Cerebellar cortex (tissue), 1 donor: ENCODE measurements around the gene PMFBP1.
A peak's percentile ranks its signal among the peaks of the same experiment; 100 is the strongest.
"Not testable (repeated sequence)": the region's sequence is repeated elsewhere in the genome, so short reads cannot be mapped to it uniquely, and the experiment has no call there.

Experiments
- DNase-seq: peaks from one replicate; pipeline ENCODE4 v3.0.0-alpha.2; 2015; ENCODE audit warnings: low spot score

The PMFBP1 gene

DNA sequence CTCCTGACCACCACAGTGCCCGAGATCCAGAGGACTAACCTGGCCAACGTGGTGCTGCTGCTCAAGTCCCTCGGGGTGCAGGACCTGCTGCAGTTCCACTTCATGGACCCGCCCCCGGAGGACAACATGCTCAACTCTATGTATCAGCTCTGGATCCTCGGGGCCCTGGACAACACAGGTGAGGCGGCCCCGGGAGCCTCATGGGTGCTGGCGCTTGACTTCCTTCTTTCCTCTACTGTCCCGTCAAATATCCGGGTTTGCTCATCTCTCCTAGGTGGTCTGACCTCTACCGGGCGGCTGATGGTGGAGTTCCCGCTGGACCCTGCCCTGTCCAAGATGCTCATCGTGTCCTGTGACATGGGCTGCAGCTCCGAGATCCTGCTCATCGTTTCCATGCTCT is 64.6 kb downstream of the PMFBP1 start:
- DNase-seq, result no peak

DNA sequence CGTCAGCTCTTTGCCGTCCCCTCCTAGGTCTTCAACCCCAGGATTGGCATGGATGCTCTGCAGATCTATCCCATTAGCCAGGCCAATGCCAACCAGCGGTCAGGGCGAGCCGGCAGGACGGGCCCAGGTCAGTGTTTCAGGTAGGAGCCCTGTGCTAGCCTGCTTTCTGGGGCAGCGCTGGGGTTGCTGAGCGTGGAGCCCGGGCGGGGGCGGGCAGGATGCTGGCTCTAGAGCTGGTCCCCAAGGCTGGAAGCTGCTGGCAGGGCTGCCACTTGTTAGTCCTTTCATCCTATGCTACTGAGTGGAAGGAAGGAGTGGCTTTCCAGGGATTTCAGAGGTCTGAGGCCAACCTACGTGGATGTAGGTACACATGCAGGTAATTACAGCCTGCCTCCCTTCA is 66.0 kb downstream of the PMFBP1 start:
- DNase-seq, result no peak

DNA sequence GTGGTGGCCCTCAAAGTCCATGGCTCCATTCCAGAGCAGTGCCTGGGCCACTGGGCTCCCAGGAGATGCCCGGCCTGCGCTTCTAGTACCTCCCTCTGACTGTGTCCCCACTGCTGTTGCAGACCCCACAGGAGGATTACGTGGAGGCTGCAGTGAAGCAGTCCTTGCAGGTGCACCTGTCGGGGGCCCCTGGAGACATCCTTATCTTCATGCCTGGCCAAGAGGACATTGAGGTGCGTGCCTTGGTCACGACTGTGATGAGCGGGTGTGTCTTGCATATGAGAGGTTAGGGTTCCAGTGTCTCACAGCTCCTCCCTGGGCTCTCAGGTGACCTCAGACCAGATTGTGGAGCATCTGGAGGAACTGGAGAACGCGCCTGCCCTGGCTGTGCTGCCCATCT is 67.0 kb downstream of the PMFBP1 start:
- no peak for DNase-seq

DNA sequence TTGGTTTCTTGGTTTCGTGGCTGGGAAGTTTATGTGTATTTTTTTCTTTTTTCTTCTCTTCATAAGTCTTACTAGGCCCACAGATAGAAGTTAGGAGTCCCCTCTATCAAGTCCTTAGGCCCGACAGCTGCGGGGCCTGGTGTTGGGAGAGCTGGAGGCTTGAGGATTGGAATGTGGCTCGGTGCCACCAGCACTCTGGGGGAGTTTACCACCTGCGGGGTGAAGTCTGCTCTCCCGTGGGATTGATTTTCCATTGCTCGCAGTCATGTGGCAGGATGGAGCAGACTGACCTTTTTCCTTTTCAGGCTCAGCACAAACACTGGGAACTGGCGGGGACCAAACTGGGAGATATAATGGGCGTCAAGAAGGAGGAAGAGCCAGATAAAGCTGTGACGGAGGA is 70.8 kb downstream of the PMFBP1 start:
- no peak for DNase-seq

DNA sequence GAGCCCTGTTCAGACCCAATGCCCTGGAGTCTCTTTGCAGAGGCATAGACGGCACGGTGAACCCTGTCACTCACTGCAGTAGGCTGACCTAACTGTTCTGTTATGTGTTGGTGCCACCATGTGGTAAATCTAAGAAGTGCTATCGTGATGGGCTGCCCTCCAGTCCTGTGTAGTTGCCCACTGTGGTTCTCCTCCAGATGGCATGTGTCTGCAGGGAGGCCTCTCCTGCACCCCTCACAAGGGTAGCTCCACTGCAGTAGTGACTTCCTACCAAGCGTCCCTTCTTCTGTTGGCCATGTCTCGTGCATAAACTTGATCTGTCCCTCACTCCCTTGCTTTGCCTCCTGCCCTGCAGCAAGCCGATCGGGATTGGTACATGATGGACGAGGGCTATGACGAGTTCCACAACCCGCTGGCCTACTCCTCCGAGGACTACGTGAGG is 72.6 kb downstream of the PMFBP1 start:
- DNase-seq, result peak; percentile 39

DNA sequence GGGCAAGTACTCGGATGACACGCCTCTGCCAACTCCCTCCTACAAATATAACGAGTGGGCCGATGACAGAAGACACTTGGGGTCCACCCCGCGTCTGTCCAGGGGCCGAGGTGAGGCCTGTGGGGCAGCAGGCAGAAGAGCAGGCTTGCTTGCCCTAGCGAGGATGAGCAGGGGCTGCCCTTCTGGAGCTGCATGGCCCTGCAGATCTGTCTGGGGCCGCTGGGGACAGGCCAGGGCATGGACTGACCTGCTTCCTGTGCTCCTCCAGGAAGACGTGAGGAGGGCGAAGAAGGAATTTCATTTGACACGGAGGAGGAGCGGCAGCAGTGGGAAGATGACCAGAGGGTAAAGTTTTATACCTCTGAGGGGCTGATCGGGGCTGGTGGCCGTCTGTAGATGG is 73.0 kb downstream of the PMFBP1 start:
- DNase-seq, result no peak

DNA sequence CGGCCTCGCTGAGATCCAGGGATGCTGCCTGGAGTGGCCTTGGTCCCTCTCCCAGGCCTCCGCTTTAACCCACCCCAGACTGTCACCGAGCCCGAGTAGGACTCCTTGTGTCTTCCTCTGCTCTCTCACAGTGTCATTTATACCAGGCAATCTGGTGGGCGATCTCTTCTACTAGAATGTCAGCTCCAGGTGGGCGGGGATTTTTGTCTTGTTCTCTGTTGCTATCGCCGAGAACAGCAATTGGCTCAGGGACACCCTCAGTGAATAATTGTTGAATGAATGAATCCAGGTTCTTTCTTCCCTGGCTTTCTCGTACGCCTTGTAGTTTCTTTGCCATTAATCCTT is 77.7 kb downstream of the PMFBP1 start:
- DNase-seq, result no peak

DNA sequence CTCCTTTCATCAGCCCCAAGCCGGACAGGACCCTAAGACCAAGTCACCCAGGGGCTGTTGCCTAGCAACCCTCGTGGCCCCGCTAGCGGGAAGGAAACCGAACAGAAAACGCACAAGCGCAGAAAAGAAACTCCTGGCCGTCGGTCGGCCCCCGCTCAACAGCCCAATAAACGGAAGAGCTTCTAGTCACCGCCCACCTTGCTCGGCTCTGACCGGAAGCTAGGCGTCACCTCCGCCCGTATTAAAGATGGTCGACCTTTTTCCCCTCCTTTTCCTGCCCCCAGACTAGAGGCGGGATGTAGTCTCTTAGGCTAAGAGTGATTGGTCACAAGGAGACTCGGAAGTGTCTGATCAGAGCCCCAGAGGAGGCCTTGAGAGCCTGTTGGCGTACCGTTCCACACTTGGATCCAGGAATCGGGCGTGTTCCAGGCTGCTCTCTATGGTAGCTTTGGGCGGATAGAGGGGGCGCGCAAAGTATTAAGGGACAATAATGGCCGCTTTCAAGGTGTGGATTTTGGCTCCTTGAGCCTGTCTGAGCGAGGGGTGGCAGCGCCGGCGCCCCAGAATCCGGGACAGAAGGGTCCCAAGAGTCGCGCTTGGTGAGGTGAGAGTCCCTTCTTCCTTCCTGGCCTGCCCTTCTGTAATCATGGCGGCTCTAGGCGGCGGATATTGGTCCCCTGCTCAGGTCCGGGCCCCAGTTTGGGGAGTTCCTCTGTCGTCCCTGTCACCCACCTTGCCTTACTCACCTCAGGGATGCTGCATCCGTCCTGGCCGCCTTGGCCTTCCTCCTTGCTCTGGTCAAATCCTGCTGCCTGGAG is 78.3 kb downstream of the PMFBP1 start, which contains the start of the genes DHX38 and TXNL4B:
Gene DHX38 (plus strand): TSS at position 400 of the 818 bp plus-strand sequence. CDS start 2,311 bp downstream, outside the sequence.
Gene TXNL4B (minus strand): TSS at position 173 of the 818 bp plus-strand sequence. CDS start 2,871 bp downstream, outside the sequence.
- peak; percentile 100 for DNase-seq

DNA sequence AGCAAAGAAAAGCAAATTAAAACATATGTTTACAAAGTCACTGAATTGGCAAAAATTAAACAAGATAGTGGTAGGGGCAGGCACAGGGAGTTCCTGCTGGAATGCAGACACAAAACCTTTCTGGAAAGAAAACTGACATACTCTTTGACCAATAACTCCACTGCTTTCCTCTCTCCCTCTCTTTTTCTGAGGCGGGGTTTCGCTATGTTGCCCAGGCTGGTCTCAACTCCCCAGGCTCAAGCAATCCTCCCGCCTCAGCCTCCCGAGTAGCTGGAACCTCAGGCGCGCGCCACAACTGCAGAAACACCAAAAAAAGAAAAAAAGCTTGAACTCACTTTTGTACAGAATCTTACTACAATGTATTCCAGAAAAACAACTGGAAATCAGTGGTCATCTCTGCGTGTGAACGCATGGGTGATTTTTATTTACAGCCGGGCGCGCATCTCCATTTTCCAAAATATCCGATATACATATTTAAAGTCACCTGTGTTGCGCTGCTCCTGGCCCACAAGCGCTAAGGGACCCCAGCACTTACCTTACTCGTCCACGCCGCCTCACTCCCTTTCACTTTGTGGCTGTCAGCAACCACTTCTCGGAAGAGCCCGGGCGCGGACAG is 79.0 kb downstream of the PMFBP1 start:
- DNase-seq, result peak; percentile 27

DNA sequence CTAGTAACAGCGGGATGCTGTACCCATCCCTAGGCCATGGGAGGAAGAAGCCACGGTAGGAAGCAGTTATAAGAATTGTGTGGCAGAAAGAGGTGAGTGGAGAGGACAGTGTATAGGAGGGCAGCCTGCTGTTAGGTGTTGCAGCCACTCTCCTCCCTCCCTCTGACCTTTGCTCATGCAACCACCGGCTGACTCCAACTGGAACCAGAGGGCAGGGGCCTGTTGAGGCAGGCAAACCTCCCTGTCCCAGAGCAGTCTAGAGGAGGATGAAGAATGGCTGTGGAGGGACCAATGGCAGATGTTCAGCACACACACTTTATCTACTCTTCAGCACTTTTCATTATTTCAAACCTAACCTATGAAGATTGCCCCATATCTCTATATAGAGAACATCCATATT is 80.7 kb downstream of the PMFBP1 start:
- DNase-seq, result no peak

DNA sequence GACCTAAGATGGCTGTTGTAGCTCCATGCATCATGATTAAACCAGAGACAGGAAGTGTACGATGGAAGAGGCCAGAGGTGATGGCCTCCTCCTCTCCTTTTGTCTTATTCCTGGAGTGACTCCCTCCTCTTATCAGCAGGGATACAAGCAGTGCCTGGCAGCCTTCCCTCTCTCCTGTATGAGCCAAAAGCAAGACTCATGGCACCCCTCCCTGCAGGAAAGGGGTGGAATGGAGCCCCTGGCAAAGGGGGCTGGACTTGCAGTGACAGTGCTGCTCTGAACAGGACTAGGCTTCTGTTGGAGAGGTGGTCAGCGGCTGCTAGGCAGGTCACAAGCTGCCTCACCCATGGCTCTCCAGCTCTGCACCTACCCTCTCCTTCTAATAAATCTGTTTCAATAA is 87.0 kb downstream of the PMFBP1 start:
- no peak for DNase-seq

DNA sequence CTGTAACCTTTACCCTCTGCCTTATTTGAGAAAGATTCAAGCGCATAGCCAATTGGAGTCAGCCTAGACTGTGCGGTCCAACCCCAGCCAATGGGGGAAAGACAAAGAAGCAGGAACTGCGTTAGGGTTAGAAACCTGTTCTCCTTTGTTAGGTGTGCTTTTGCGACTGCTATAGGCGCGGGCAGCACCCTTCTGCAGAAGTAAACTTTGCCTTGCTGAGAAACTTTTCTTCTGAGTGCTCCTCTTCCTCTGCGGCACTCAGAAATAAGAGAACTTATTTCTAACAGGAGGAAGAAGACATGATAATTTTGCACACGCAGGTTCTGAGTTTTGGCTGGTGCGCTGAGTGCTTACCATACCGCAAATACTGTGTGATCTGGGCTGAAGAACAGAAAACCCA is 87.5 kb downstream of the PMFBP1 start:
- DNase-seq, result no peak

DNA sequence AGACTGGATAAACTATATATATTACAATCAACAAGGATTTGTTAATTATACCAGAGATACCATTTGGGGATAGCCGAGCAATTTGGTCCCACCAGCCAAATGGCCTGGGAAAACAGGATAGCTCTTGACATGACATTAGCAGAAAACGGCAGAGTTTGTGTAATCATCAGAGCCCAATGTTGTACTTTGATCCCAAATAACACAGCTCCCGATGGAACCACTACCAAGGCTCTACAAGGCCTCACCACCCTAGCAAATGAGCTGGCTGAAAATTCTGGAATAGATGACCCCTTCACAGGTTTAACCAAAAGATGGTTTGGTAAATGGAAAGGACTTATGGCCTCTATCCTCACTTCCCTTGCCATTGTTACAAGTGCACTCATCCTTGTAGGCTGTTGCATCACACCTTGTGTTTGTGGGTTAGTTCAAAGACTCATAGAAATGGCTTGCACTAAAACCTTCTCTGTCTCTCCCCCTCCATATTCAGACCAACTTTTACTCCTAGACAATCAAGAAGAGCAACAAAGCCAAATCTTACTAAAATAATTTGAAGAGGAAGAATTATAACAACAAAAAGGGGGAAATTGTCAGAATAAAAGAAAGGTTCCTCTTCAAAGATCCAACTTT is 88.1 kb downstream of the PMFBP1 start:
- DNase-seq, result no peak

DNA sequence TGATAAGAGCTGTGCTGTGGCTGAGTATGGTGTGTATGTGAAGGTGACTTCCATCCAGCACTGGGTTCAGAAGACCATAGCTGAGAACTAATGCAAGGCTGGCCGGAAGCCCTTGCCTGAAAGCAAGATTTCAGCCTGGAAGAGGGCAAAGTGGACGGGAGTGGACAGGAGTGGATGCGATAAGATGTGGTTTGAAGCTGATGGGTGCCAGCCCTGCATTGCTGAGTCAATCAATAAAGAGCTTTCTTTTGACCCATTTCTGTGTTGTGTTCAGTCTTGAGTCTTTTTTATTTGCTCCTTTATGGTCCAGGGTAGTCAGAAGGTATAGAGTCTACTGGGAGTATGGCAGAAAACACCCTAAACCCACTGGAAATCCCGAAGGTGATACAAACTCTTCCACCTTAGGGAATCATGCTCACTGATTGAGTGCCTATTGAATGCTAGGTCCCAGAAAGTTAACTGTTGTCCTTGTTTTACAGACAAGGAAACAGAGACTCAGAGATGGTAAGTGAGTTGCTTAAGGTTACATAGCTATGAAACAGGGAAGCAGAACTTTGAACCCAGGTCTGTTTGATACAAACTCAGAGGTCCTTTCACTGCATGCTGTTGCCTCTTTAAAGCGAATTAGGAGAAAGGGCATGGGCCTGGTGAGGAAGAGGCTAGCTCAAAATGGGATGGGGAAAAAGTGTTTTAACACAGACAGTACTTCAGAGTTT is 94.8 kb downstream of the PMFBP1 start:
- not testable (repeated sequence) for DNase-seq

DNA sequence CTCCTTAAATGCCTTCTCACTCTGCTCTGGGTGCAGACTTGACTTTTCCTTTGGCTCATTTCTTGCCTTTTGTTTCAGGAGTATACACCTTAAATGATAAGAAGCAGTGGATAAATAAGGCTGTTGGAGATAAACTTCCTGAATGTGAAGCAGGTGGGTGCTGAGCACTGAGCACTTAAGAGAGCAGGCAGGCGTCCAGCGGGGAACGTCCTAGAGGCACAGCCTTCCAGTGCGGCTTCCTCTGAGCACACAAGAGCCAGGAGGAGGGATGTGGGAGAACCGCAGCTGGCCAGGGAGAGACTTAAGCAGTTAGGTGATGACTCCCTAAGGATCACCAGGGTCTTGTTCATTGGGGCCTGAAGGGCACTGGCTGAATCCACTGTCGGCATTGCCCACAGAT is 96.9 kb downstream of the PMFBP1 start:
- not testable (repeated sequence) for DNase-seq

DNA sequence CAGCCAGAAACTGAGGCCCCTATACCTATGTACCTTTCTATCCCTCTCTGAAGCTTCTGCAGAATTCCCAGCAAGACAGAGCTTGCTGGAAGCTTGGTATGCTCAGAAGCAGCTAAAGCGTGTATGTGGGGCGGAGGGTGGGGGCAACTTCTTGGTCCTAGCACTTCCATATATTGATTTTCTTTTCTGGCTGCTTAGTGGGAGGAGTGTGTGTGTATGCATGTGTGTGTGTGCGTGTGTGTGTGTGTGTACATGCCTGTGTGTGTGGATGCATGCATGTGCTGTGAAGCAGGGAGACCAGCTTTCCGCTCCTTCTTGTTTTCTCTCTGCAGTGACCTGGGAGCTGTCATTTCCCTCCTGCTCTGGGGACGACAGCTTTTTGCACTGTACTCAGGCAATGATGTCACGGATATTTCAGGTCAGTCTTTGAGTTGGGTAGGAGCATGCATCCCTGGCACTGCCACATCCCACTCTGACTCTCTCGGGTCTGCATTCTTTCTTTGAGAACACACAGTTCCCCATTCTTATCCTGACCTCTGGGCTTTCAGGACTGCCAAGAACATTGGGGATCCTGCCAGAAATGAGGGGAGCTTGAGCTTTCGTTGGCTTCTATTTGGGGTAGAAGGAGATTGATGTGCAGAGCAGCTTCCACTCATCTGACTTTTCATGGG is 98.3 kb downstream of the PMFBP1 start:
- peak; percentile 7 for DNase-seq

DNA sequence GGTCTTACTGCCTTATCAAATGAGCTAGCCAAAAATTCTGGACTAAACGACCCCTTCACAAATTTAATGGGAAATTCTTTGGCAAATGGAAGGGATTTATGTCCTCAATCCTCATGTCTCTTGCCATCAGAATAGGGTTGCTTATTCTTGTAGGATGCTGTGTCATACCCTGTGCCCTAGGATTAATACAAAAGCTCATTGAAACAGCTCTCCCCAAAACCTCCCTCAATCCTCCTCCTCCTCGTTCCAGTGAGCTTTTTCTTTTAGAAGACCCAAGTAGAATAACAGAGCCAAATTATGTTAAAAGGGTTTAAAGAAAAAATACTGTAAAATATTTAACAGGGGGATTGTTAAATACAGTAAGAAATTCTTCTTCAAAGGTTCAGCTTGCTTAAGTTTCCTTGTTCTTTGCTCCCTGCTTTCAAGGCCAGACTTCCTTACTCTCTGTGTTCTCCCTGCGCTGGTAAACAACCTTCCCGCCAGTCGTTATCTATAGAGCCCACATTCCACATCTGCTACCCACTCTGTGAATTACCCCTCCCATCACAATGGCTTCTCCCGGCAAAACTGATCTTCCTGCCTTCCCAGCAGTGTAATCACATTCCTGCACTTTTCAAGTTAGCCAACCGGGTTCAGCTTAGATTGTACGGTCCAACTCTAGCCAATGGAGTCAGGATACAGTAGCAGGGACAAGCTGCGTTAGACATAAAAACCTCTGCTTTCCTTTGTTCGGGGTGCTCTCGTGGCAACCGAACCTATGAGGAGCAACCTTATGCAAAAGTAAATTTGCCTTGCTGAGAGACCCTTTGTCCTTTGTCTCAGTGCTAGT is 99.2 kb downstream of the PMFBP1 start:
- DNase-seq, result no peak
